Mesendoderm (in vitro differentiated cells): ENCODE results near the gene NEFH.

Experiments used
- DNase-seq: peaks from one replicate; pipeline ENCODE4 v3.0.0; 2013
- H2AK5ac ChIP-seq: 2 replicates; pipeline ENCODE4 v1.6.1; 2013; ENCODE audit warnings: low read length, inconsistent platforms
- H2BK120ac ChIP-seq: 2 replicates; pipeline ENCODE4 v1.6.1; 2013; ENCODE audit warnings: low read depth, mild to moderate bottlenecking, low read length, moderate library complexity, mixed read lengths
- H2BK15ac ChIP-seq: replicated peaks from 2 replicates; pipeline ENCODE4 v1.6.1; 2013; ENCODE audit warnings: low read depth, mild to moderate bottlenecking, moderate library complexity
- H2BK5ac ChIP-seq: 2 replicates; pipeline ENCODE4 v1.6.1; 2013; ENCODE audit warnings: low read length, inconsistent platforms
- H3K18ac ChIP-seq: 2 replicates; pipeline ENCODE4 v1.6.1; 2013; ENCODE audit warnings: mild to moderate bottlenecking, low read length, mixed read lengths
- H3K23ac ChIP-seq: one replicate; pipeline ENCODE4 v1.6.1; 2013; ENCODE audit warnings: low read length
- H3K27ac ChIP-seq: 2 replicates; pipeline ENCODE4 v1.5.1; 2013; ENCODE audit warnings: low read depth, mild to moderate bottlenecking, inconsistent platforms, low read length, moderate library complexity
- H3K27me3 ChIP-seq: 2 replicates; pipeline ENCODE4 v1.6.1; 2013; ENCODE audit warnings: low read length, control low read depth, mild to moderate bottlenecking, inconsistent platforms; ENCODE audit not compliant: insufficient read depth, poor library complexity
- H3K36me3 ChIP-seq: 2 replicates; pipeline ENCODE4 v1.6.1; 2013; ENCODE audit warnings: low read length, inconsistent platforms; ENCODE audit not compliant: control insufficient read depth, insufficient read depth
- H3K4ac ChIP-seq: one replicate; pipeline ENCODE4 v1.6.1; 2013; ENCODE audit warnings: low read depth, mild to moderate bottlenecking, low read length, moderate library complexity
- H3K4me1 ChIP-seq: 2 replicates; pipeline ENCODE4 v1.6.1; 2013; ENCODE audit warnings: low read depth, low read length, inconsistent platforms; ENCODE audit not compliant: control insufficient read depth
- H3K4me2 ChIP-seq: 2 replicates; pipeline ENCODE4 v1.6.1; 2013; ENCODE audit warnings: low read length
- H3K4me3 ChIP-seq: 2 replicates; pipeline ENCODE4 v1.5.1; 2013; ENCODE audit warnings: mild to moderate bottlenecking, low read length
- H3K56ac ChIP-seq: one replicate; pipeline ENCODE4 v1.6.1; 2013; ENCODE audit warnings: low read length
- H3K79me1 ChIP-seq: 2 replicates; pipeline ENCODE4 v1.6.1; 2013; ENCODE audit warnings: low read length, inconsistent platforms
- H3K79me2 ChIP-seq: 2 replicates; pipeline ENCODE4 v1.6.1; 2013; ENCODE audit warnings: mild to moderate bottlenecking, low read length; ENCODE audit not compliant: control insufficient read depth, insufficient read depth
- H3K9ac ChIP-seq: 2 replicates; pipeline ENCODE4 v1.6.1; 2013; ENCODE audit warnings: low read length, inconsistent platforms
- H4K5ac ChIP-seq: one replicate; pipeline ENCODE4 v1.6.1; 2013; ENCODE audit warnings: low read length
- H4K8ac ChIP-seq: one replicate; pipeline ENCODE4 v1.6.1; 2013; ENCODE audit warnings: low read depth, mild to moderate bottlenecking, control low read depth, low read length, moderate library complexity
- whole genome bisulfite sequencing: extraction: QIAGEN DNeasy Blood & Tissue Kit; methylation state at CpG from one replicate; pipeline ENCODE4 v1.1.7; 2013; ENCODE audit warnings: low lambda C conversion rate, missing lambda C conversion rate; ENCODE audit not compliant: insufficient coverage; ENCODE audit errors: extremely low coverage; 5-methylcytosine and 5-hydroxymethylcytosine counted together

Gene NEFH

GRCh38 chr22:29482253-29482652 lies 2.2 kb downstream of the NEFH start:
- Histone ChIP-seq H4K8ac (no peak overlapping the region), H2BK5ac (no peak overlapping the region), H3K27me3 (peaks cover 18% of the 10 kb centered on the region), H3K9ac (no peak overlapping the region), H2AK5ac (no peak overlapping the region), H3K23ac (no peak overlapping the region), H3K18ac (no peak overlapping the region), H3K4ac (no peak overlapping the region), H3K56ac (no peak overlapping the region), H3K79me2 (no peaks in the 10 kb centered on the region), H3K4me1 (no peaks in the 10 kb centered on the region), H3K4me2 (no peak overlapping the region), H2BK15ac (no peak overlapping the region), H2BK120ac (no peak overlapping the region), H3K36me3 (no peaks in the 10 kb centered on the region), H3K27ac (no peak overlapping the region), H3K79me1 (no peaks in the 10 kb centered on the region), H3K4me3 (no peak overlapping the region), H4K5ac (no peak overlapping the region)
- no CpG with 5 or more reads among the region's 11 CpGs for WGBS
- DNase-seq, result no peak

- no peak for DNase-seq
- H3K4me1 ChIP-seq, result no peaks in the 10 kb centered on the region
- H3K36me3 ChIP-seq, result no peaks in the 10 kb centered on the region
- H3K79me1 ChIP-seq, result no peaks in the 10 kb centered on the region
- H3K79me2 ChIP-seq, result no peaks in the 10 kb centered on the region
- H3K27ac ChIP-seq, result no peak overlapping the region
- no peak overlapping the region for H2BK5ac ChIP-seq
- no peak overlapping the region for H2AK5ac ChIP-seq
- H4K5ac ChIP-seq, result no peak overlapping the region
- no peak overlapping the region for H4K8ac ChIP-seq
- H3K23ac ChIP-seq, result no peak overlapping the region
- no CpG with 5 or more reads among the region's 7 CpGs for WGBS
- no peak overlapping the region for H3K4me3 ChIP-seq
- H3K27me3 ChIP-seq, result peaks cover 18% of the 10 kb centered on the region
- no peak overlapping the region for H3K18ac ChIP-seq
- no peak overlapping the region for H2BK15ac ChIP-seq
- H2BK120ac ChIP-seq, result no peak overlapping the region
- no peak overlapping the region for H3K4me2 ChIP-seq
- no peak overlapping the region for H3K4ac ChIP-seq
- no peak overlapping the region for H3K9ac ChIP-seq
- H3K56ac ChIP-seq, result no peak overlapping the region
Measured at GRCh38 chr22:29482726-29483125, 2.7 kb downstream of the NEFH start.

- peaks cover 18% of the 10 kb centered on the region for H3K27me3 ChIP-seq
- DNase-seq, result no peak
- no peak overlapping the region for H3K56ac ChIP-seq
- WGBS, result no CpG with 5 or more reads among the region's 13 CpGs
- H3K23ac ChIP-seq, result no peak overlapping the region
- no peak overlapping the region for H3K18ac ChIP-seq
- H3K4me3 ChIP-seq, result no peak overlapping the region
- no peaks in the 10 kb centered on the region for H3K79me2 ChIP-seq
- no peak overlapping the region for H2AK5ac ChIP-seq
- no peak overlapping the region for H4K8ac ChIP-seq
- no peak overlapping the region for H3K27ac ChIP-seq
- no peak overlapping the region for H2BK15ac ChIP-seq
- no peak overlapping the region for H3K4ac ChIP-seq
- H2BK120ac ChIP-seq, result no peak overlapping the region
- no peak overlapping the region for H2BK5ac ChIP-seq
- H3K36me3 ChIP-seq, result no peaks in the 10 kb centered on the region
- no peak overlapping the region for H4K5ac ChIP-seq
- no peak overlapping the region for H3K4me2 ChIP-seq
- H3K9ac ChIP-seq, result no peak overlapping the region
- H3K79me1 ChIP-seq, result no peaks in the 10 kb centered on the region
- no peaks in the 10 kb centered on the region for H3K4me1 ChIP-seq
Measured at GRCh38 chr22:29483254-29483653, 3.2 kb downstream of the NEFH start.

GRCh38 chr22:29484642-29485041 lies 4.6 kb downstream of the NEFH start:
- Histone ChIP-seq H4K5ac (no peak overlapping the region), H3K56ac (no peak overlapping the region), H3K4me2 (no peak overlapping the region), H2BK120ac (no peak overlapping the region), H3K79me1 (no peaks in the 10 kb centered on the region), H3K9ac (no peak overlapping the region), H3K79me2 (no peaks in the 10 kb centered on the region), H3K27me3 (peaks cover 9% of the 10 kb centered on the region), H3K4me3 (no peak overlapping the region), H3K23ac (no peak overlapping the region), H3K18ac (no peak overlapping the region), H2BK5ac (no peak overlapping the region), H3K36me3 (no peaks in the 10 kb centered on the region), H3K4ac (no peak overlapping the region), H3K27ac (no peak overlapping the region), H2BK15ac (no peak overlapping the region), H4K8ac (no peak overlapping the region), H3K4me1 (no peaks in the 10 kb centered on the region), H2AK5ac (no peak overlapping the region)
- no peak for DNase-seq
- no CpG with 5 or more reads among the region's 3 CpGs for WGBS

- H3K4me3 ChIP-seq, result no peak overlapping the region
Measured at GRCh38 chr22:29485448-29485847, 5.4 kb downstream of the NEFH start.

GRCh38 chr22:29487426-29487986 lies 7.5 kb downstream of the NEFH start:
- Histone ChIP-seq H3K4me3 (no peak overlapping the region), H3K23ac (no peak overlapping the region), H3K9ac (no peak overlapping the region), H3K79me2 (no peaks in the 10 kb centered on the region), H2BK5ac (no peak overlapping the region), H2BK15ac (no peak overlapping the region), H3K4me2 (no peak overlapping the region), H3K4ac (no peak overlapping the region), H3K4me1 (no peaks in the 10 kb centered on the region), H3K36me3 (no peaks in the 10 kb centered on the region), H3K27me3 (no peaks in the 10 kb centered on the region), H4K5ac (no peak overlapping the region), H2AK5ac (no peak overlapping the region), H2BK120ac (no peak overlapping the region), H4K8ac (no peak overlapping the region), H3K18ac (no peak overlapping the region), H3K79me1 (no peaks in the 10 kb centered on the region), H3K27ac (no peak overlapping the region), H3K56ac (no peak overlapping the region)
- WGBS, result no CpG with 5 or more reads among the region's 6 CpGs
- DNase-seq, result no peak

More at GRCh38 chr22:29485448-29485847, 5.4 kb downstream of the NEFH start:
- H3K27ac ChIP-seq, result no peak overlapping the region
- H3K23ac ChIP-seq, result no peak overlapping the region
- no peak overlapping the region for H3K9ac ChIP-seq
- H3K4ac ChIP-seq, result no peak overlapping the region
- no peaks in the 10 kb centered on the region for H3K79me2 ChIP-seq
- no peak for DNase-seq
- no CpG with 5 or more reads among the region's 8 CpGs for WGBS
- no peak overlapping the region for H4K8ac ChIP-seq
- no peak overlapping the region for H2BK15ac ChIP-seq
- H4K5ac ChIP-seq, result no peak overlapping the region
- H2BK5ac ChIP-seq, result no peak overlapping the region
- H3K27me3 ChIP-seq, result peaks cover 1% of the 10 kb centered on the region
- no peaks in the 10 kb centered on the region for H3K36me3 ChIP-seq
- H2BK120ac ChIP-seq, result no peak overlapping the region
- H3K56ac ChIP-seq, result no peak overlapping the region
- H3K4me2 ChIP-seq, result no peak overlapping the region
- no peaks in the 10 kb centered on the region for H3K79me1 ChIP-seq
- H2AK5ac ChIP-seq, result no peak overlapping the region
- H3K4me1 ChIP-seq, result no peaks in the 10 kb centered on the region
- H3K18ac ChIP-seq, result no peak overlapping the region
